IPS DF 6.9 (cell line): ENCODE measurements around the gene NCOA3.
A peak's percentile ranks its signal among the peaks of the same experiment; 100 is the strongest.
"Not testable (repeated sequence)": the region's sequence is repeated elsewhere in the genome, so short reads cannot be mapped to it uniquely, and the experiment has no call there.

Experiments used
- DNase-seq: peaks from one replicate; pipeline ENCODE4 v3.0.0-alpha.2; 2013; ENCODE audit warnings: low read depth, low spot score
- H3K27ac ChIP-seq: one replicate; pipeline ENCODE4 v1.5.1; 2013; ENCODE audit warnings: low read length, control low read depth
- H3K27me3 ChIP-seq: 2 replicates; pipeline ENCODE4 v1.6.1; 2013; ENCODE audit warnings: mild to moderate bottlenecking, low read length; ENCODE audit not compliant: control insufficient read depth, insufficient read depth
- H3K36me3 ChIP-seq: 2 replicates; pipeline ENCODE4 v1.6.1; 2013; ENCODE audit warnings: low read length; ENCODE audit not compliant: control insufficient read depth, insufficient read depth
- H3K4me1 ChIP-seq: 2 replicates; pipeline ENCODE4 v1.6.1; 2013; ENCODE audit warnings: low read length; ENCODE audit not compliant: control insufficient read depth, insufficient read depth
- H3K4me3 ChIP-seq: 2 replicates; pipeline ENCODE4 v1.5.1; 2013; ENCODE audit warnings: mild to moderate bottlenecking, low read length
- H3K9me3 ChIP-seq: 2 replicates; pipeline ENCODE4 v1.6.1; 2013; ENCODE audit warnings: low read length, inconsistent platforms; ENCODE audit not compliant: control insufficient read depth, insufficient read depth
- WGBS: extraction: QIAGEN DNeasy Blood & Tissue Kit; methylation state at CpG from one replicate; pipeline ENCODE4 v1.1.7; 2013; ENCODE audit warnings: mixed read lengths, missing lambda C conversion rate; ENCODE audit not compliant: insufficient read length, insufficient coverage; 5-methylcytosine and 5-hydroxymethylcytosine counted together

Gene NCOA3

DNA sequence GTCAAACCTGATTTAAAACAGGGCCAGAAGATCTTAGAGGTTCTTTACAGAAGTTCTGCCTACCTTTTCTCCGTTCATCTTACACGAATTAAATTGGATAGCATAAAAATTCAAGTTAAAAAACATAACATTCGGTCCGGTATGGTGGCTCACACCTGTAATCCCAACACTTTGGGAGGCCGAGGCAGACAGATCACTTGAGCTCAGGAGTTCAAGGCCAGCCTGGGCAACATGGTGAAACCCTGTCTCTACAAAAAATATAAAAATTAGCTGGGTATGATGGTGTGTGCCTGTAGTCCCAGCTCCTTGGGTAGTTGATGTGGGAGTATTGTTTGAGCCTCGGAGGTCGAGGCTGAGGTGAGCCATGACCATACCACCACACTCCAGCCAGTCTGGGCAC, 79.0 kb downstream of the NCOA3 start:
- H3K27me3 ChIP-seq, H3K4me1 ChIP-seq, H3K9me3 ChIP-seq, H3K4me3 ChIP-seq, DNase-seq, H3K36me3 ChIP-seq, H3K27ac ChIP-seq: not testable (repeated sequence)
- WGBS: no CpG with 5 or more reads among the region's 7 CpGs

DNA sequence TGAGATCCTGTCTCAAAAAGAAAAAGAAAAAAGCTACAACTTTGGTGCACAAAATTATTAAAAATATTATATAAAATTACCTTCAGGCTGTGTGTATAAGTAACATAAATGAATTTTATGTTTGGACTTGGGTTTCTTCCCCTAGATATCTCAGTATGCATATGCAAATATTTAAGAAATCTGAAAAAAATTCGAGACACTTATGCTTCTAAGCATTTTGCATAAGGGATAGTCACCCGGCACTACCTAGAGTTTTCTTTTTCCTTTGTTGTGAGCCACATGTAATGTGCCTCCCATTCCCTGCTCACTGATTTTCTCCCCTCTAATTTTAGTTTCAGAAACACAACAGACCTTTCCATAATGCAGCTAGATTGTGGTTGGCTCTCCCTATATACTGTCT, 79.4 kb downstream of the NCOA3 start:
- Histone ChIP-seq H3K9me3 (no peaks in the 10 kb centered on the region), H3K36me3 (no peaks in the 10 kb centered on the region), H3K27me3 (no peaks in the 10 kb centered on the region), H3K27ac (no peak overlapping the region), H3K4me3 (no peak overlapping the region), H3K4me1 (peaks cover 2% of the 10 kb centered on the region; the same call in 1 of the 2 replicates)
- DNase-seq: no peak
- no CpG with 5 or more reads among the region's 2 CpGs for WGBS

GRCh38 chr20:47583551-47583950, 81.9 kb downstream of the NCOA3 start:
- no peak for DNase-seq
- Histone ChIP-seq H3K27ac (no peak overlapping the region), H3K9me3 (no peaks in the 10 kb centered on the region), H3K4me3 (no peak overlapping the region), H3K27me3 (no peaks in the 10 kb centered on the region), H3K4me1 (peaks cover 2% of the 10 kb centered on the region; the same call in 1 of the 2 replicates), H3K36me3 (no peaks in the 10 kb centered on the region)
- no CpG with 5 or more reads among the region's 2 CpGs for WGBS

DNA sequence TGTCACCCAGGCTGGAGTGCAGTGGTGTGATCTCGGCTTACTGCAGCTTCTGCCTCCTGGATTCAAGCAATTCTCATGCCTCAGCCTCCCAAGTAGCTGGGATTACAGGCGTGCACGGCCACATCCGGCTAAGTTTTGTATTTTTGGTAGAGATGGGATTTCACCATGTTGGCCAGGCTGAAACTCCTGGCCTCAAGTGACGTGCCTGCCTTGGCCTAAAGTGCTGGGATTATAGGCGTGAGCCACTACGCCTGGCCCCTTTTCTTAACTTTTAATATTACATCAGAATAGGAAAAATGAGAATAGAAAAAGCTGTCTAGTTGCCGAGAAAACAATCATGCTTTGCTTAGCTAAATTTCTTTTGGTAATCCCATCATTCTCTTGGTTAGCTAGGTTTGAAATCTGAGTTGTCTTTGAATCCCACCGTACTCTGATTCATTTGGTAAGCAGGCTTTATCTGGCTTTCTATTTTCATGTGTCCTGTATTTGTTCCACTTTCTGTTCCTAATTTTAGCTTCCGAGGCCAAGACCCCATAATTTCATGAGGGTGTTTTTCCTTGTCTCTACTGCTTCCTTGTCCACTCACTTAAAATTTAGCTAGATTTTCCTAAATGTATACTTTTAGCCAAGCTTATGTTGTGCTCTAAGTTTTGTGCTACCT, 83.5 kb downstream of the NCOA3 start:
- Histone ChIP-seq H3K36me3 (no peaks in the 10 kb centered on the region), H3K4me1 (no peaks in the 10 kb centered on the region; the same call in 1 of the 2 replicates), H3K4me3 (no peak overlapping the region), H3K27ac (no peak overlapping the region), H3K9me3 (no peaks in the 10 kb centered on the region), H3K27me3 (no peaks in the 10 kb centered on the region)
- WGBS: no CpG with 5 or more reads among the region's 10 CpGs
- no peak for DNase-seq

DNA sequence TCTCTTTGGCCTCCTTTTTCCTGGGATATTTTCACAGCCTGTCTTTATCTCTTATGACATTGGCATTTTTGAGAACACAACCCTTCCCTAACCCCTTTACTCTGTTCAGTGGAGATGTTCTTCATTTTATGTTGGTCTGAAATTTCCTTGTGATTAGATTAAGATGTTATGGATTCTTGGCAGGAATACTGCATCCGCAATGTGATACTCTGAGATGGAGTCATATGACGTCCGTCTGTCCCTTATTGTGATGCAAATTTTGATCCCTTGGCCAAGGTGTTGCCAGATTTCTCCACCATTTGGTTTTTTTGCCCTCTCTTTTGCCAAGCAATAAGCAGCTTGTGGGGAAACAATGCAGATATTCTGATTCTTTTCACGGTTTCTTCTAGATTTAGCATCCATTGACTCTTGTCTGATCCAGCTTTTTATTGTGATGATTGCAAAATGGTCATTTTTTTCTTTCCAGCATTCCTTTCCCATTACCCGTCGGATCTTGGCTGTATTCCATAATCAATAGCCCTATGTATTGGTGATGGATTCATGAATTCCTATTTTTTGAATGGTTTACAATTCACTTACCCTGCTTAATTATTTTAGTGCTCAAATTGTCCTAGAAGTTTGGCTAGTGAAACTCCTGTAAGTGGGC, 85.1 kb downstream of the NCOA3 start:
- DNase-seq: peak; percentile 20
- Histone ChIP-seq H3K36me3 (no peaks in the 10 kb centered on the region), H3K4me3 (no peak overlapping the region), H3K9me3 (no peaks in the 10 kb centered on the region), H3K27ac (no peak overlapping the region), H3K4me1 (no peaks in the 10 kb centered on the region; the same call in 1 of the 2 replicates), H3K27me3 (no peaks in the 10 kb centered on the region)
- no CpG with 5 or more reads among the region's 6 CpGs for WGBS

- H3K27ac ChIP-seq: no peak overlapping the region
- no peaks in the 10 kb centered on the region for H3K27me3 ChIP-seq
- DNase-seq: no peak
- H3K36me3 ChIP-seq: no peaks in the 10 kb centered on the region
- WGBS: no CpG with 5 or more reads among the region's 8 CpGs
- H3K9me3 ChIP-seq: no peaks in the 10 kb centered on the region
- no peak overlapping the region for H3K4me3 ChIP-seq
- no peaks in the 10 kb centered on the region; the same call in 1 of the 2 replicates for H3K4me1 ChIP-seq
Measured at GRCh38 chr20:47588158-47588557, 86.5 kb downstream of the NCOA3 start.

GRCh38 chr20:47591231-47591630, 89.5 kb downstream of the NCOA3 start:
- no peaks in the 10 kb centered on the region for H3K27me3 ChIP-seq
- no CpG with 5 or more reads among the region's 1 CpG for WGBS
- H3K4me1 ChIP-seq: no peaks in the 10 kb centered on the region; the same call in 1 of the 2 replicates
- H3K27ac ChIP-seq: no peak overlapping the region
- H3K4me3 ChIP-seq: no peak overlapping the region
- H3K9me3 ChIP-seq: no peaks in the 10 kb centered on the region
- DNase-seq: no peak
- no peaks in the 10 kb centered on the region for H3K36me3 ChIP-seq

GRCh38 chr20:47594157-47594556, 92.5 kb downstream of the NCOA3 start:
- DNase-seq: no peak
- Histone ChIP-seq H3K9me3 (no peaks in the 10 kb centered on the region), H3K27me3 (no peaks in the 10 kb centered on the region), H3K27ac (no peak overlapping the region), H3K4me3 (no peak overlapping the region), H3K36me3 (no peaks in the 10 kb centered on the region), H3K4me1 (no peaks in the 10 kb centered on the region)
- no CpG with 5 or more reads among the region's 6 CpGs for WGBS

DNA sequence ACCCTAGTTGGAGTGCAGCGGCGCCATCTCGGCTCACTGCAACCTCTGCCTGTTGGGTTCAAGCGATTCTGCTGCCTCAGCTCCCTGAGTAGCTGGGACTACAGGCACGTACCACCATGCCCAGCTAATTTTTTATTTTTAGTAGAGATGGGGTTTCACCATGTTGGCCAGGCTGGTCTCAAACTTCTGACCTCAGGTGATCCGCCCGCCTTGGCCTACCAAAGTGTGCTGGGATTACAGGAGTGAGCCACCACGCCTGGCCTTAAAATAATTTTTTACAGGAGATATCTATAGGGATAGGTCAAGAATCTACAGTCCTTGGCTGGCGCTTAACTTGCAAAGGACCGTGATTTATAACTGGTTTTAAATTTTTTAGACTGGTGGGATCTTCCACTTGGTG, 93.5 kb downstream of the NCOA3 start:
- no CpG with 5 or more reads among the region's 10 CpGs for WGBS
- H3K9me3 ChIP-seq, DNase-seq, H3K4me3 ChIP-seq, H3K4me1 ChIP-seq, H3K36me3 ChIP-seq, H3K27ac ChIP-seq, H3K27me3 ChIP-seq: not testable (repeated sequence)

- H3K9me3 ChIP-seq: no peaks in the 10 kb centered on the region
- H3K4me1 ChIP-seq: no peaks in the 10 kb centered on the region
- H3K27me3 ChIP-seq: no peaks in the 10 kb centered on the region
- no peaks in the 10 kb centered on the region for H3K36me3 ChIP-seq
- no peak overlapping the region for H3K4me3 ChIP-seq
- whole genome bisulfite sequencing: no CpG with 5 or more reads among the region's 6 CpGs
- DNase-seq: no peak
- no peak overlapping the region for H3K27ac ChIP-seq
Measured at GRCh38 chr20:47596003-47596571, 94.4 kb downstream of the NCOA3 start.

DNA sequence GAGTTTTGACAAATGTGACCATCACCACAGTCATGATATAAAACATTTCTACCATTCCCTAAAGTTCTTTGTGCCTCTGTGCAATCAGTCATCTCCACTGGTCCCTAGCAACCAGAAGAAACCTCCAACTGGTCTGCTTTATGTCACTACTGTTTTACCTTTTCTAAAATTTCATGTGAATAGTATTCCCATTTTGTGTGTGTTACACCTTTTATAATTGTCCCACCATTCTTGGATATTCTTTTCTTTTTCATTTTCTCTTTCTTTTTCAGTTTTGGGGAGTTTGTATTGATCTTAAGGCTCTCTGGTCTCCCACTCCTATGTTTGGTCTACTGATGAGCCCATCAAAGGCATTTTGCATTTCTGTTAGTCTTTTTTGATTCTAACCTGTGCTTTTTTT, 95.4 kb downstream of the NCOA3 start:
- no peaks in the 10 kb centered on the region for H3K36me3 ChIP-seq

More for the DNA sequence above, 95.4 kb downstream of the NCOA3 start:
- H3K27ac ChIP-seq: no peak overlapping the region
- no peaks in the 10 kb centered on the region for H3K27me3 ChIP-seq
- no peak for DNase-seq
- no peaks in the 10 kb centered on the region for H3K4me1 ChIP-seq
- no peaks in the 10 kb centered on the region for H3K9me3 ChIP-seq
- no peak overlapping the region for H3K4me3 ChIP-seq
